Fibroblast of lung (primary cell): ENCODE results near the gene TAS2R4.
A peak's percentile ranks its signal among the peaks of the same experiment; 100 is the strongest.

ENCODE experiments used
- EZH2 ChIP-seq: IDR thresholded peaks from 2 replicates; pipeline ENCODE4 v1.5.1; 2012; ENCODE audit warnings: low read length, control low read depth, mild to moderate bottlenecking; ENCODE audit errors: missing control alignments
- TF ChIP-seq, protein P1 (sequence below), 2 donors: IDR thresholded peaks in 1 of 2; conservative IDR thresholded peaks in 1 of 2; 1 replicate in 1 of 2; 2 replicates in 1 of 2; pipeline ENCODE4 v1.5.1; 2011 to 2012; ENCODE audit warnings: low read length in 2 of 2, control low read depth in 1 of 2, inconsistent platforms in 1 of 2, low read depth in 1 of 2, mild to moderate bottlenecking in 1 of 2

DNA sequence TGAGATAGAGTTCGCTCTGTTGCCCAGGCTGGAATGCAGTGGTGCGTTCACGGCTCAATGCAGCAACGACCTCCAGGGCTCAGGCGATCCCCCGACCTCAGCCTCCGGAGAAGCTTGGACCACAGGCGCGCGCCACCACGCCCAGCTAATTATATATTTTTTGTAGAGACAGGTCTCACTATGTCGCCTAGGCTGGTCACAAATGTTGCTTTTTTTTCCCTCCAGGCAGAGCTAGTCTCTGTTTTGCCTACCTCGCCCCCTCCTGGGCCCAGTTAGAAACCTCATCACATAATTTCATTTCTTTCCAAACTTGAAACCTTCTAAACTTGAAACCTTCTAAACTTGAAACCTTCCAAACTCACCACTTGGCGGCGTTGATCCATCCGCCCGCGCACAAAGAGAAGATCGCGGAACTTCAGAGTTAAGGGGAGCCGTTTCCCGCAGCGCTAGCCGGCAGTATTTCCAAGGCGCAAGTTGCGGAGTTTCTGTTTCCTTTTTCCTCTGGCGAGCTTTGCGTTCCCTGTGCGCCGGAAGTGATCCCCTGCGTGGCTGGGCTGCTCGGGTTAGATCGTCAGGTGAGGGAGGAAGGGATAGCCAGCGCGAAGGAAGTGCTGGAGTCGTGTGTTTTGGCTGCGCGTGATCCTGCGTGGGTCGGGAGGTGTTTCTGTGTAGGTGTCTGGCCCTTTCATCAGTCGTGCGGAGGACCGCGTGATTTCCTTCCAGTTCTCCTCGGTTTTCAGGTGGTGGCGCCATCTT, 38.5 kb upstream of the TAS2R4 start, which contains the start of gene SSBP1:
- TF ChIP-seq, protein P1, sequence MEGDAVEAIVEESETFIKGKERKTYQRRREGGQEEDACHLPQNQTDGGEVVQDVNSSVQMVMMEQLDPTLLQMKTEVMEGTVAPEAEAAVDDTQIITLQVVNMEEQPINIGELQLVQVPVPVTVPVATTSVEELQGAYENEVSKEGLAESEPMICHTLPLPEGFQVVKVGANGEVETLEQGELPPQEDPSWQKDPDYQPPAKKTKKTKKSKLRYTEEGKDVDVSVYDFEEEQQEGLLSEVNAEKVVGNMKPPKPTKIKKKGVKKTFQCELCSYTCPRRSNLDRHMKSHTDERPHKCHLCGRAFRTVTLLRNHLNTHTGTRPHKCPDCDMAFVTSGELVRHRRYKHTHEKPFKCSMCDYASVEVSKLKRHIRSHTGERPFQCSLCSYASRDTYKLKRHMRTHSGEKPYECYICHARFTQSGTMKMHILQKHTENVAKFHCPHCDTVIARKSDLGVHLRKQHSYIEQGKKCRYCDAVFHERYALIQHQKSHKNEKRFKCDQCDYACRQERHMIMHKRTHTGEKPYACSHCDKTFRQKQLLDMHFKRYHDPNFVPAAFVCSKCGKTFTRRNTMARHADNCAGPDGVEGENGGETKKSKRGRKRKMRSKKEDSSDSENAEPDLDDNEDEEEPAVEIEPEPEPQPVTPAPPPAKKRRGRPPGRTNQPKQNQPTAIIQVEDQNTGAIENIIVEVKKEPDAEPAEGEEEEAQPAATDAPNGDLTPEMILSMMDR (conservative IDR thresholded peaks at IDR 0.05 in 1 of 2, IDR thresholded peaks at IDR 0.05 in 1 of 2; ENCODE audit: low read depth in 1 of 2, low read length in 2 of 2), result peak; percentile 81 to 88
- no peak for TF ChIP-seq EZH2
